Endothelial cell of umbilical vein (primary cell): ENCODE measurements around the gene PNRC1. TPM values are rescaled to one million over a fixed set of nuclear protein-coding genes. Genes with fewer than 3 reads are reported as not detected.

ENCODE experiments used
- BruUV-seq: library from RNA; stranded (reverse); fragments of 400-500 nt; replicated peaks from 2 replicates; lab custom pipeline; 2021; lab: Mats Ljungman, UMichigan
- CTCF ChIA-PET: fragments of 300-600, 350-600 bp; sonication (Branson Sonifier 250); formaldehyde crosslinking; loops from one replicate; lab custom pipeline; 2021; ENCODE audit warnings: antibody characterized with exemption, inconsistent platforms; lab: Charles Lee
- POLR2A ChIA-PET: fragments of 300-600, 350-600 bp; sonication (Branson Sonifier 250); formaldehyde crosslinking; loops from one replicate; lab custom pipeline; 2021; ENCODE audit warnings: antibody characterized with exemption, inconsistent platforms; lab: Charles Lee
- DNase-seq: peaks from one replicate; pipeline ENCODE4 v3.0.0-alpha.2; 2011; ENCODE audit warnings: low read depth, low spot score
- FAIRE-seq: peaks from 2 replicates; lab custom pipeline; 2011; peaks lifted over from hg19 to GRCh38; lab: Jason Lieb, UNC
- H2AFZ ChIP-seq: 2 replicates; pipeline ENCODE4 v1.6.0; 2012; ENCODE audit warnings: low read depth, low read length, control low read depth, inconsistent platforms
- H3K27ac ChIP-seq: 2 replicates; pipeline ENCODE4 v1.5.1; 2011; ENCODE audit warnings: low read depth, mild to moderate bottlenecking, control low read depth, low read length, moderate library complexity; ENCODE audit not compliant: insufficient read depth
- H3K27me3 ChIP-seq, 2 experiments: 2 replicates each; pipeline versions ENCODE4 v1.6.0 to v1.6.1; 2011; ENCODE audit warnings: low read length in 2 of 2, mixed read lengths in 1 of 2; ENCODE audit not compliant: control insufficient read depth in 2 of 2, insufficient read depth in 2 of 2
- H3K36me3 ChIP-seq, 2 experiments: 2 replicates in 1 of 2; 3 replicates in 1 of 2; pipeline ENCODE4 v1.5.1; 2011; ENCODE audit warnings: low read length in 2 of 2, mild to moderate bottlenecking in 1 of 2, moderate library complexity in 1 of 2; ENCODE audit not compliant: control insufficient read depth in 2 of 2, insufficient read depth in 2 of 2; ENCODE audit errors: extremely low read depth in 1 of 2
- H3K4me1 ChIP-seq: 3 replicates; pipeline ENCODE4 v1.5.1; 2011; ENCODE audit warnings: mild to moderate bottlenecking, low read length; ENCODE audit not compliant: control insufficient read depth, insufficient read depth; ENCODE audit errors: extremely low read depth
- H3K4me2 ChIP-seq: 2 replicates; pipeline ENCODE4 v1.6.1; 2011; ENCODE audit warnings: low read length, control low read depth, mixed read lengths; ENCODE audit not compliant: insufficient read depth
- H3K4me3 ChIP-seq, 3 experiments: fragments of 200-600 bp in 1 of 3; sonication (generic), shearing (Covaris generic) in 1 of 3; replicated peaks in 1 of 3; 2 replicates each; pipeline ENCODE4 v1.5.1; 2011 to 2016; ENCODE audit warnings: control low read depth in 3 of 3, low read length in 3 of 3, mild to moderate bottlenecking in 2 of 3, inconsistent platforms in 1 of 3, low read depth in 1 of 3, moderate library complexity in 1 of 3; ENCODE audit not compliant: insufficient read depth in 1 of 3
- H3K79me2 ChIP-seq: 2 replicates; pipeline ENCODE4 v1.6.0; 2012; ENCODE audit warnings: low read length, inconsistent platforms; ENCODE audit not compliant: control insufficient read depth, insufficient read depth
- H3K9ac ChIP-seq: replicated peaks from 2 replicates; pipeline ENCODE3; 2011; ENCODE audit warnings: low read length, control low read depth; ENCODE audit not compliant: insufficient read depth; ENCODE audit errors: extremely low read depth
- H3K9me1 ChIP-seq: replicated peaks from 3 replicates; pipeline ENCODE4 v1.6.0; 2011; ENCODE audit warnings: mild to moderate bottlenecking, low read length; ENCODE audit not compliant: control insufficient read depth, insufficient read depth; ENCODE audit errors: extremely low read depth
- H3K9me3 ChIP-seq: replicated peaks from 2 replicates; pipeline ENCODE4 v1.5.1; 2012; ENCODE audit warnings: low read length, inconsistent platforms; ENCODE audit not compliant: control insufficient read depth, insufficient read depth
- H4K20me1 ChIP-seq: replicated peaks from 2 replicates; pipeline ENCODE3; 2011; ENCODE audit warnings: mild to moderate bottlenecking, low read length; ENCODE audit not compliant: control insufficient read depth, insufficient read depth; ENCODE audit errors: extremely low read depth
- EZH2 ChIP-seq: IDR thresholded peaks from 2 replicates; pipeline ENCODE4 v1.6.1; 2012; ENCODE audit warnings: borderline replicate concordance, low read depth, mild to moderate bottlenecking, moderate library complexity, low read length, inconsistent platforms; ENCODE audit not compliant: severe bottlenecking
- FOS ChIP-seq: IDR thresholded peaks from 2 replicates; pipeline ENCODE4 v1.6.1; 2011; ENCODE audit warnings: mild to moderate bottlenecking, low read length, moderate library complexity, borderline replicate concordance; ENCODE audit not compliant: insufficient read depth
- GATA2 ChIP-seq: IDR thresholded peaks from 2 replicates; pipeline ENCODE4 v1.7.0; 2011; ENCODE audit warnings: low read depth, mild to moderate bottlenecking, moderate library complexity, mixed read lengths, low read length; ENCODE audit not compliant: insufficient read length, insufficient read depth
- JUN ChIP-seq: IDR thresholded peaks from 2 replicates; pipeline ENCODE4 v1.6.1; 2011; ENCODE audit warnings: borderline replicate concordance, low read depth; ENCODE audit not compliant: insufficient read length, insufficient read depth
- MYC ChIP-seq: IDR thresholded peaks from one replicate; pipeline ENCODE4 v1.6.1; 2011; ENCODE audit warnings: mild to moderate bottlenecking, low read depth, low read length
- POLR2A ChIP-seq: IDR thresholded peaks from 2 replicates; pipeline ENCODE4 v1.6.1; 2012; ENCODE audit warnings: low read depth, mild to moderate bottlenecking, control low read depth, low read length
- POLR2AphosphoS5 ChIP-seq: IDR thresholded peaks from 2 replicates; pipeline ENCODE4 v1.6.1; 2012; ENCODE audit warnings: low read depth, mild to moderate bottlenecking, control low read depth, low read length, moderate library complexity; ENCODE audit not compliant: insufficient read depth
- dilution Hi-C: fragments of 300-500 bp; cut with MboI; formaldehyde crosslinking; loops from one replicate; pipeline ENCODE4 v1.15.0; 2019; ENCODE audit warnings: low sequenced_read_pairs; ENCODE audit not compliant: extremely low pct_ligation_motif_present
- intact Hi-C: fragments of 100-400 bp; cut with micrococcal nuclease; formaldehyde crosslinking; loops from one replicate; pipeline ENCODE4 v1.10.0; 2022
- polyA plus RNA-seq, 4 experiments: library from polyadenylated mRNA; depleted of rRNA in 3 of 4; stranded (reverse) in 3 of 4; unstranded in 1 of 4; fragments of >200 nt; gene quantifications; 2 replicates each; pipeline versions ENCODE4 v1.2.1 to v1.2.3, GENCODE V29; 2011 to 2012; ENCODE audit warnings: missing spikeins in 1 of 4
- total RNA-seq: library from RNA; stranded (reverse); gene quantifications from 2 replicates; pipeline ENCODE4 v1.2.3, GENCODE V29; 2021
- TF ChIP-seq, protein P1 (sequence below), 2 donors: IDR thresholded peaks; 1 replicate in 1 of 2; 2 replicates in 1 of 2; pipeline ENCODE4 v1.5.1; 2011; ENCODE audit warnings: low read length in 2 of 2, mild to moderate bottlenecking in 2 of 2, moderate library complexity in 2 of 2, control low read depth in 1 of 2, inconsistent platforms in 1 of 2, low read depth in 1 of 2; ENCODE audit not compliant: insufficient read depth in 1 of 2; ENCODE audit errors: extremely low read depth in 1 of 2
- TF ChIP-seq, protein P2 (sequence below): IDR thresholded peaks from 2 replicates; pipeline ENCODE4 v1.6.1; 2011; ENCODE audit not compliant: insufficient read depth, insufficient read length

The PNRC1 gene
- total and polyA plus RNA-seq, 2 donors (not counting 3 experiments of a cell fraction or from before 2014, with no cell fraction given) = 9.6 to 87.9 TPM

- H3K36me3 ChIP-seq = no peaks in the 10 kb centered on the region
- peak; percentile 71 for TF ChIP-seq EZH2
- TF ChIP-seq FOS = no peak
- no peaks in the 10 kb centered on the region for H4K20me1 ChIP-seq
- no TSS peak for BruUV-seq
- no peaks in the 10 kb centered on the region for H3K9me3 ChIP-seq
- no peak for FAIRE-seq
- H3K4me3 ChIP-seq = peak within 1 kb of the TSS; percentile 33 to 66 (median 52)
- H3K9ac ChIP-seq = peak within 1 kb of the TSS; percentile 26
- peak; percentile 30 for DNase-seq
- H3K27me3 ChIP-seq = peaks cover 10 to 26% of the 10 kb centered on the region in 2 experiments
- CTCF ChIA-PET = interaction anchor here (1.0 to 1.3 kb wide), 3 partner anchors 37 to 135 kb away, joined by 3 to 5 read pairs (median 5); partner anchors contain the start of gene PNRC1
- intact Hi-C loops (no loop called here), dilution Hi-C loops (no loop called here)
- H3K27ac ChIP-seq = no peak within 1 kb of the TSS
- H3K4me2 ChIP-seq = peak within 1 kb of the TSS; percentile 90
- POLR2A ChIA-PET = interaction anchor here (1.5 kb wide), 1 partner anchor 37 kb away, joined by 3 read pairs; the partner anchor contains the start of gene PNRC1
- H3K9me1 ChIP-seq = no peaks in the 10 kb centered on the region
- H2AFZ ChIP-seq = peak within 1 kb of the TSS; percentile 89
- H3K79me2 ChIP-seq = no peaks in the 10 kb centered on the region
- H3K4me1 ChIP-seq = peaks cover 9% of the 10 kb centered on the region
Observed at GRCh38 chr6:89117211-89118108, 36.9 kb downstream of the PNRC1 start, which contains the start of gene SRSF12. SRSF12 (minus strand) TSS chr6:89118071; CDS start chr6:89117887, 184 bp downstream.

DNA sequence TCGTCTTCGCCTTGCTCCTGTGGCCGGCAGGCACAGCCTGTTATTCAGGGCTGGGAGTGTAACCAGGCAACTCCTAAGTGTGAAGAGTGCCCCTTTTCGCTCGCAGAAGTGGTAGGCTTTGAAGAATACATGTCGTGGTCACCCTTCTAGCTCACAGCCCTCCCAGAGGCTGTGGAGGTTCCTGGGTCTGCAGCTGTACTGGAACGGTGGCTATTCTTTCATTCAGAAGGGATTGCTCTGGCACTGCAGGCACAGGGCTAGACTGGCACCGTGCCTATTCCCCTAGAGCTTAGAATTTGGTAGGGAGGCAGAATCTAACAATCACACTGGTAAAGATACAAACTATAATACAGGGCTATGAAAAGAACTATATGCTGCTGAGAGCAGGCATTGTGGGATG lies 38.4 kb downstream of the PNRC1 start:
- Histone ChIP-seq H3K27ac (no peak overlapping the region), H3K27me3 (peaks cover 10 to 26% of the 10 kb centered on the region in 2 experiments), H3K79me2 (no peaks in the 10 kb centered on the region), H4K20me1 (no peaks in the 10 kb centered on the region), H3K9me1 (no peaks in the 10 kb centered on the region), H3K36me3 (no peaks in the 10 kb centered on the region), H3K9me3 (no peaks in the 10 kb centered on the region), H3K4me3 (no peak overlapping the region), H3K9ac (no peak overlapping the region), H3K4me2 (no peak overlapping the region), H3K4me1 (peaks cover 9% of the 10 kb centered on the region), H2AFZ (no peak overlapping the region)
- POLR2A ChIA-PET = interaction anchor here (0.6 kb wide), 1 partner anchor 241 kb away, joined by 4 read pairs; no protein-coding TSS in a partner anchor
- CTCF ChIA-PET = interaction anchor here (0.6 to 1.0 kb wide), 2 partner anchors 29 to 136 kb away, joined by 3 to 6 read pairs; no protein-coding TSS in a partner anchor
- dilution Hi-C loops (no loop called here), intact Hi-C loops (no loop called here)
- TF ChIP-seq, protein P1, sequence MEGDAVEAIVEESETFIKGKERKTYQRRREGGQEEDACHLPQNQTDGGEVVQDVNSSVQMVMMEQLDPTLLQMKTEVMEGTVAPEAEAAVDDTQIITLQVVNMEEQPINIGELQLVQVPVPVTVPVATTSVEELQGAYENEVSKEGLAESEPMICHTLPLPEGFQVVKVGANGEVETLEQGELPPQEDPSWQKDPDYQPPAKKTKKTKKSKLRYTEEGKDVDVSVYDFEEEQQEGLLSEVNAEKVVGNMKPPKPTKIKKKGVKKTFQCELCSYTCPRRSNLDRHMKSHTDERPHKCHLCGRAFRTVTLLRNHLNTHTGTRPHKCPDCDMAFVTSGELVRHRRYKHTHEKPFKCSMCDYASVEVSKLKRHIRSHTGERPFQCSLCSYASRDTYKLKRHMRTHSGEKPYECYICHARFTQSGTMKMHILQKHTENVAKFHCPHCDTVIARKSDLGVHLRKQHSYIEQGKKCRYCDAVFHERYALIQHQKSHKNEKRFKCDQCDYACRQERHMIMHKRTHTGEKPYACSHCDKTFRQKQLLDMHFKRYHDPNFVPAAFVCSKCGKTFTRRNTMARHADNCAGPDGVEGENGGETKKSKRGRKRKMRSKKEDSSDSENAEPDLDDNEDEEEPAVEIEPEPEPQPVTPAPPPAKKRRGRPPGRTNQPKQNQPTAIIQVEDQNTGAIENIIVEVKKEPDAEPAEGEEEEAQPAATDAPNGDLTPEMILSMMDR (IDR thresholded peaks at IDR 0.05; ENCODE audit: extremely low read depth in 1 of 2, insufficient read depth in 1 of 2, low read depth in 1 of 2, low read length in 2 of 2) = no peak
- TF ChIP-seq MYC = no peak
- TF ChIP-seq, protein P2, sequence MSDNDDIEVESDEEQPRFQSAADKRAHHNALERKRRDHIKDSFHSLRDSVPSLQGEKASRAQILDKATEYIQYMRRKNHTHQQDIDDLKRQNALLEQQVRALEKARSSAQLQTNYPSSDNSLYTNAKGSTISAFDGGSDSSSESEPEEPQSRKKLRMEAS = no peak
- TF ChIP-seq POLR2A = no peak
- no peak for TF ChIP-seq FOS
- TF ChIP-seq POLR2AphosphoS5 = no peak
- no peak for TF ChIP-seq GATA2
- TF ChIP-seq EZH2 = no peak
- TF ChIP-seq JUN = no peak
- no peak for FAIRE-seq
- no peak for DNase-seq
- no TSS peak for BruUV-seq
